Astrocyte of the spinal cord (primary cell): ENCODE results near the gene VCX3A.
"Not testable (repeated sequence)": the region's sequence is repeated elsewhere in the genome, so short reads cannot be mapped to it uniquely, and the experiment has no call there.

ENCODE experiments used
- DNase-seq: peaks from one replicate; pipeline ENCODE4 v3.0.0; 2011; ENCODE audit warnings: low read depth, low spot score
- H3K4me3 ChIP-seq: 2 replicates; pipeline ENCODE4 v1.5.1; 2011; ENCODE audit warnings: low read depth, mild to moderate bottlenecking, low read length, moderate library complexity
- CTCF ChIP-seq: IDR thresholded peaks from 2 replicates; pipeline ENCODE4 v1.5.1; 2012; ENCODE audit warnings: low read depth, mild to moderate bottlenecking, low read length, inconsistent platforms
- in situ Hi-C: cut with HindIII; loops from 2 replicates; pipeline ENCODE4 v1.10.0; 2017; ENCODE audit warnings: low sequenced_read_pairs

The VCX3A gene

GRCh38 chrX:6535018-6535417 is at the start of gene VCX3A:
TSS of gene VCX3A (minus strand) at chrX:6535118. CDS start at chrX:6534497, 621 bp downstream.
- DNase-seq, H3K4me3 ChIP-seq, in situ Hi-C loops: not testable (repeated sequence)

GRCh38 chrX:6574762-6575161 is 39.8 kb upstream of the VCX3A start:
- no peak for DNase-seq
- in situ Hi-C loops: no loop called here
- no peak for TF ChIP-seq CTCF
- no peak overlapping the region for H3K4me3 ChIP-seq

- no peak for DNase-seq
- no peak overlapping the region for H3K4me3 ChIP-seq
- TF ChIP-seq CTCF: no peak
- in situ Hi-C loops: no loop called here
Measured at GRCh38 chrX:6568031-6568430, 33.1 kb upstream of the VCX3A start.

- DNase-seq: no peak
- TF ChIP-seq CTCF: no peak
- no peak overlapping the region for H3K4me3 ChIP-seq
- in situ Hi-C loops: no loop called here
Measured at GRCh38 chrX:6558979-6559378, 24.1 kb upstream of the VCX3A start.

GRCh38 chrX:6557690-6558089 is 22.8 kb upstream of the VCX3A start:
- no peak for TF ChIP-seq CTCF
- in situ Hi-C loops: no loop called here

GRCh38 chrX:6550999-6551398 is 16.1 kb upstream of the VCX3A start:
- no peak for DNase-seq
- in situ Hi-C loops: no loop called here
- H3K4me3 ChIP-seq: no peak overlapping the region
- TF ChIP-seq CTCF: no peak

More at GRCh38 chrX:6557690-6558089, 22.8 kb upstream of the VCX3A start:
- H3K4me3 ChIP-seq: no peak overlapping the region
- DNase-seq: no peak

GRCh38 chrX:6545712-6546111 is 10.8 kb upstream of the VCX3A start:
- no peak for TF ChIP-seq CTCF
- in situ Hi-C loops: no loop called here
- DNase-seq: no peak
- no peak overlapping the region for H3K4me3 ChIP-seq
